Esophagus squamous epithelium (tissue), 4 donors: Measurements from ENCODE around the gene MTFMT.

Source experiments
- POLR2A ChIP-seq, 4 donors: fragments of 450-650 bp; IDR thresholded peaks; one replicate each; pipeline ENCODE4 v1.6.1; 2017; ENCODE audit warnings: antibody characterized with exemption in 4 of 4, mild to moderate bottlenecking in 4 of 4, moderate library complexity in 3 of 4
- TF ChIP-seq, protein P1 (sequence below), 6 experiments: fragments of 450-650 bp in 4 of 6; fragments of 200-600 bp in 2 of 6; sonication (generic) in 2 of 6; IDR thresholded peaks; one replicate each; pipeline ENCODE4 v1.5.1; 2016 to 2019; ENCODE audit warnings: antibody characterized with exemption in 6 of 6, mild to moderate bottlenecking in 4 of 6, moderate library complexity in 4 of 6

DNA sequence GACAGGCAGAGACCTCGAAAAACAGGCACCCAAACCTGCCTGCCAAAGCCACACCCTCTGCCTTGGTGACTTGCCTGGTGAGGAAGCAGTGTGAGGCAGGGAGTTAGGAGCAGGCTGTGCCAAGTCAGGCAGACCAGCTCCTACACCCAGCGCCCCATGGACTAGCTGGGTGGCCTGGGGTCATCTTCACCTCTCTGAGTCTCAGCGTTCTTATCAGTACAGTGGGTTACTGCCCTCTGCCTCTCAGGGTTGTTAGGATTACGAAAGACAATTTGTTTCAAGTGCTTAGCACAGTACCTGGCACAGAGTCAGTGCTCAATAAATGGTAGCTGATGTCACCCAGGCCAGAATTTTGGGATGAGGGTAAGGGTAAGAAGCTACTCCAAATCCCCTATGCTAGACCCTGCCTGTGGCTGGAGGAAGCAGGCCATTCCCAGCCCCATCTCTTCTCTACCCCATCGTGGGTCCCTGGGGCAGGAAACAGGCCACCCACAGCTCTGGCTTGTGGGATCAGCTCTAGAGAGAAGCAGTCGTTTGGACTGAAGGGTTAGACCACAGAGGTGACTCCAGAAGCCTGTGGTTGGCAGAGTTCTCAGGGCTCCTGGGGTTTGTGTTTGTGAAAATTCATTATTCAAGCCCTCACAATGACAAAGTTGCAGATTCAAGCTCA, 25.9 kb upstream of the MTFMT start:
- TF ChIP-seq, protein P1, sequence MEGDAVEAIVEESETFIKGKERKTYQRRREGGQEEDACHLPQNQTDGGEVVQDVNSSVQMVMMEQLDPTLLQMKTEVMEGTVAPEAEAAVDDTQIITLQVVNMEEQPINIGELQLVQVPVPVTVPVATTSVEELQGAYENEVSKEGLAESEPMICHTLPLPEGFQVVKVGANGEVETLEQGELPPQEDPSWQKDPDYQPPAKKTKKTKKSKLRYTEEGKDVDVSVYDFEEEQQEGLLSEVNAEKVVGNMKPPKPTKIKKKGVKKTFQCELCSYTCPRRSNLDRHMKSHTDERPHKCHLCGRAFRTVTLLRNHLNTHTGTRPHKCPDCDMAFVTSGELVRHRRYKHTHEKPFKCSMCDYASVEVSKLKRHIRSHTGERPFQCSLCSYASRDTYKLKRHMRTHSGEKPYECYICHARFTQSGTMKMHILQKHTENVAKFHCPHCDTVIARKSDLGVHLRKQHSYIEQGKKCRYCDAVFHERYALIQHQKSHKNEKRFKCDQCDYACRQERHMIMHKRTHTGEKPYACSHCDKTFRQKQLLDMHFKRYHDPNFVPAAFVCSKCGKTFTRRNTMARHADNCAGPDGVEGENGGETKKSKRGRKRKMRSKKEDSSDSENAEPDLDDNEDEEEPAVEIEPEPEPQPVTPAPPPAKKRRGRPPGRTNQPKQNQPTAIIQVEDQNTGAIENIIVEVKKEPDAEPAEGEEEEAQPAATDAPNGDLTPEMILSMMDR (IDR thresholded peaks at IDR 0.05): no peak
- no peak for TF ChIP-seq POLR2A (IDR thresholded peaks at IDR 0.05)
